Dermis blood vessel endothelial cell (primary cell): ENCODE results near the gene RUNX3. TPM values are rescaled to one million over a fixed set of nuclear protein-coding genes. Genes with fewer than 3 reads are reported as not detected.
"Not testable (repeated sequence)": the region's sequence is repeated elsewhere in the genome, so short reads cannot be mapped to it uniquely, and the experiment has no call there.

Source experiments
- DNase-seq: peaks from one replicate; pipeline ENCODE4 v3.0.0; 2010
- total RNA-seq: library from RNA; depleted of rRNA; stranded (reverse); fragments of >200 nt; gene quantifications from 2 replicates; pipeline ENCODE4 v1.2.3, GENCODE V29; 2014

RUNX3 gene
- total RNA-seq, 1 donor from 2014 or later = not detected

GRCh38 chr1:24900486-24900849 lies 29.6 kb downstream of the RUNX3 start:
- no peak for DNase-seq

GRCh38 chr1:24899581-24900485 lies 30.2 kb downstream of the RUNX3 start:
- no peak for DNase-seq

DNA sequence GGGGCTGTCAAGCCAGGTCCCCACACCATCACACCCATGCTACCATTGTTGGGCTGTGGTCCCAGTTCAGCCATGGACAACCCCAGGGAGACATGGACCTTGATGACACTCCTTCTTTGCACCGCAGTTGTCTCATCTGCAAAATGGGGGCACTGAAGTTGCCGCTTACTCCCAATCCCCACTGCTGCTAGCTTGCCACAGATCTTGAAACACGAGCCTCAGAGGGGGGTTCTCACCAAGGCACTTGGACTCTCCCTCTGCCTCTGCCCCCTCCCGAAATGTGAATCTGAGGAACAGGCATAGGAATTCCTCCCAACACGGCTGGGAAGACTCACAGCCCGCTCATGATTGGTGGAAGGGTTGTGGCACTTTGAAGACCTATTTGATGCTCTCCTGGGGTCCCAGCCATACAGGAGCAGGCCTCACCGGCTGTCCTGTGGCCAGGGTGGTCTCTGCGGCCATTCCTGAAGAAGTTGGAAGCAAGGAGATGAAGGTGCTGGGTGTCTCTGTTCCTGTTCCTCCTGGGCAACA lies 31.1 kb downstream of the RUNX3 start:
- DNase-seq = no peak

GRCh38 chr1:24898152-24898908 lies 31.7 kb downstream of the RUNX3 start:
- peak; percentile 66 for DNase-seq

DNA sequence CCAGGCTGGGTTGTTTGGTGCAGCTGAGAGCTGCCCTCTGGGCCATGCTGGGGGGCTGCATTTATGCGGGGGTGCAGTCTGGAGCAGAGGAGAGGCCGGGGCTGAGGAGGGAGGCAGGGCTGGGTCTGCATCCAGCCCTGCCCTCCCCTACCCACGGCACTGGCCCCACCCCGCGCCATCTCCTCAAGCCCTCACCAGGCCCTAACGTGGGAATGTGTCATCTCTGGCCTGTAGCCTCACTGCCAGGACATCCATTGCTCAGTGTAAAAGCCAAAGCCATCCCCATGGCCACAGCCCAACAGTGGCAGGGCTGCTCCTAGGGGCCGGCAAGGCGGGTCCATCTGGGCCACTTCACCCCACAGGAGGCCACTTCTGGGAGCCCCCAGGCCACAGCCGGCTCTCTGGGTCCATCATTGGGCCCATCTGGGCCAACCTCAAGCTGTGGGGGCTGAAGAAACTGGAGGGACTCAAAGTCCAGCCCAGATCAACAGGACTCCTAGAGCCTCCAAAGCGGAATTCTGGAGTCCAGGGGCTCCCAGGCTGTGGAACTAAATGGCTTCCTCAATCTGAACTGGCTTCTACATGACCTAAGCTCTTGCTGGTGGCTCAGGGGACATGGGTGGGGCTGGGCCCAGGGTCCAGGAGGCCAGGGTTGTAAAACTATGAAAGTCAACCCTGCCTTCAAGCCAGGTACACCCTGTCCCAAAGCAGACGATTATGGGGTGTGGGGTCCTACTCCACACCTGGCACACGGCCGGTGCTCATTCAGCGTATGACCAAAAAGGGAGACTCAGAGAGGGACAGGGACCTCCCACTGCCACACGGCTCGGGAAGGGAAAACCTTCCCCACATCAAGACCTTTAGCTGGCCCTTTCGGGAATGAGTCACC lies 32.6 kb downstream of the RUNX3 start:
- no peak for DNase-seq

- no peak for DNase-seq
Observed at GRCh38 chr1:24896596-24897262, 33.3 kb downstream of the RUNX3 start.

GRCh38 chr1:24896176-24896575 lies 33.9 kb downstream of the RUNX3 start:
- no peak for DNase-seq

DNA sequence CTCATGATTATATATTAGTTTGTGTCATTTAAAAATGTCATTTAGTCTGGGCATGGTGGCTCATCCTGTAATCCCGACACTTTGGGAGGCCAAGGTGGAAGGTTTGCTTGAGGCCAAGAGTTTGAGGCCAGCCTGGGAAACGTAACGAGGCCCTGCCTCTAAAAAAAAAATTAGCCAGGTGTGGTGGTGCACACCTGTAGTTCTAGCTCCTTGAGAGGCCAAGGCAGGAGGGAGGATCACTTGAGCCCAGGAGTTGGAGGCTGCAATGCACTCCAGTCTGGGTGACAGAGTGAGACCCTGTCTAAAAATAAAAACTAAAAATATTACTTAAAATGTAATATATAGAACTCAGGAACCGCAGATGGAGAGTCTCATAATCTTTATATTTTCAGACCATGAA lies 34.6 kb downstream of the RUNX3 start:
- no peak for DNase-seq

- no peak for DNase-seq
Observed at GRCh38 chr1:24894002-24894401, 36.1 kb downstream of the RUNX3 start.

DNA sequence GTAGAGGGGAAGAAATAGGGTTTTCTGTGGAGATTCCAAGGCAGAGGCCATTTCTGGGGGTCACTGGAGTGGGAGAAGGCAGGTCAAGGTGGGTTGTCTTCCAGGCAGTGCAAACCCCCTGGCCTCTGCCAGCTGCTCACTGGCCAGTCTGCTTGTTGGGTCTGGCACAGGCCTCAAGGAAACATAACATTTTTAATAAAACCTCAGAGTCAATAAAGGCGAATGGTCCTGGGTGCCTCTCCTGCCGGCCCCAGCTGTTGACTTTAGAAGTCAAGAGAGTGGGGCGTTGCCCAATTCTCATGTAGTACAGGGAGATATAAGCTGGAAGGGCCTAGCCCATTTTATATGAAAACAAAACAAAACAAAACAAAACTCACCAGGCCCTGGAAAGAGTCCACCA lies 36.6 kb downstream of the RUNX3 start:
- DNase-seq = no peak

DNA sequence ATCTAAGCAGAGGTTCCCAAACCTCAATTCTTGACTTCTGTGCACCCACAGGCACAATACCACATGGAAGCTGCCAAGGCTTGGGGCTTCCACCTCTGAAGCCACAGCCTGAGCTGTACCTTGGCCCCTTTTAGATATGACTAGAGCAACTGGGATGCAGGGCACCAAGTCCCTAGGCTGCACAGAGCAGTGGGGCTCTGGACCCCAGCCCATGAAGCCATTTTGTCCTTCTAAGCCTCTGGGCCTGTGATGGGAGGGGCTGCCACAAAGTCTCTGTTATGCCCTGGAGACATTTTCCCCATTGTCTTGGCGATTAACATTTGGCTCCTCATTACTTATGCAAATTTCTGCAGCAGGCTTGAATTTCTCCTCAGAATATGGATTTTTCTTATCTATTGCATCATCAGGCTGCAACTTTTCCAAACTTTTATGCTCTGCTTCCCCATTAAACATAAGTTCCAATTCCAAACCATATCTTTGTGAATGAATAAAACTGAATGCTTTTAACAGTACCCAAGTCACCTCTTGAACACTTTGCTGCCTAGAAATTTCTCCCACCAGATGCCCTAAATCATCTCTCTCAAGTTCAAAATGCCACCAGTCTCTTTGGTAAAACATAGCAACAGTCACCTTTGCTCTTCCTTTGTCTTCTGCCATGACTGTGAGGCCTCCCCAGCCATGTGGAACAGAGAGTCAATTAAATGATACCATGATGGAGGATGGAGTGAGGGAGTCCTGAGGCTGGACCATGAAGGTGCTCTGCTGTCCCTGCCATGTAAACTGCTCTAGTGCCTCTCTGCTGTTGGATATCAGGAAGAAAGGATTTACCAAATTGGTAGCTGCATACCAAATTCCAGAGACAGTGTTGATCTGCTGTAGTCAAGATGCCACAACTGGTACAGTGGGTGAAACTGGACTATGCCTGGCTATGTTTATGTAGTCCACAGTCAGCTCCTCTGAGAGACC lies 37.6 kb downstream of the RUNX3 start:
- no peak for DNase-seq

DNA sequence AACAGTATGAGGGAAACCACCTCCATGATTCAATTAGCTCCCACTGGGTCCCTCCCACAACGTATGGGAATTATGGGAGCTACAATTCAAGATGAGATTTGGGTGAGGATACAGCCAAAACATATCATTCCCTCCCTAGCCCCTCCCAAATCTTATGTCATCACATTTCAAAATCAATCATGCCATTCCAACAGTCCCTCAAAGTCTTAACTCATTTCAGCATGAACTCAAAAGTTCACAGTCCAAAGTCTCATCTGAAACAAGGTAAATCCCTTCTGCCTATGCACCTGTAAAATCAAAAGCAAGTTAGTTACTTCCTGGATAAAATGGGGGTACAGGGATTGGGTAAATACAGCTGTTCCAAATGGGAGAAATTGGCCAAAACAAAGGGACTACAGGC lies 38.7 kb downstream of the RUNX3 start:
- not testable (repeated sequence) for DNase-seq

DNA sequence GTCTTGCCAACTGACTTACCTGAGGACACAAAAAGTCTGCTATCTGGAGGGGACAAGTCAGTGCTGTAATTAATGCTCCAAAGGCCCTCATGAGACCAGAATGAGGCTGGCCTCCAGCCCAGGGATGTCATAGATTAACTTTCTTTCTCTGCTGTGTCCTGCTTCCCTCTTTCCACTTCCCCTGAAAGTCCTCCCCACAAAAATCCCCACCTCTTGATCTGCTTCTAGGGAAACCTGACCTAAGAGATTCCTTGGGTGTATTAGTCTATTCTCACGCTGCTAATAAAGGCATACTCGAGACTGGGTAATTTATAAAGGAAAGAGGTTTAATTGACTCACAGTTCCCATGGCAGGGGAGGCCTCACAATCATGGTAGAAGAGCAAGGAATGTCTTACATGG lies 39.2 kb downstream of the RUNX3 start:
- DNase-seq = no peak

GRCh38 chr1:24888971-24889676 lies 41.0 kb downstream of the RUNX3 start:
- no peak for DNase-seq

DNA sequence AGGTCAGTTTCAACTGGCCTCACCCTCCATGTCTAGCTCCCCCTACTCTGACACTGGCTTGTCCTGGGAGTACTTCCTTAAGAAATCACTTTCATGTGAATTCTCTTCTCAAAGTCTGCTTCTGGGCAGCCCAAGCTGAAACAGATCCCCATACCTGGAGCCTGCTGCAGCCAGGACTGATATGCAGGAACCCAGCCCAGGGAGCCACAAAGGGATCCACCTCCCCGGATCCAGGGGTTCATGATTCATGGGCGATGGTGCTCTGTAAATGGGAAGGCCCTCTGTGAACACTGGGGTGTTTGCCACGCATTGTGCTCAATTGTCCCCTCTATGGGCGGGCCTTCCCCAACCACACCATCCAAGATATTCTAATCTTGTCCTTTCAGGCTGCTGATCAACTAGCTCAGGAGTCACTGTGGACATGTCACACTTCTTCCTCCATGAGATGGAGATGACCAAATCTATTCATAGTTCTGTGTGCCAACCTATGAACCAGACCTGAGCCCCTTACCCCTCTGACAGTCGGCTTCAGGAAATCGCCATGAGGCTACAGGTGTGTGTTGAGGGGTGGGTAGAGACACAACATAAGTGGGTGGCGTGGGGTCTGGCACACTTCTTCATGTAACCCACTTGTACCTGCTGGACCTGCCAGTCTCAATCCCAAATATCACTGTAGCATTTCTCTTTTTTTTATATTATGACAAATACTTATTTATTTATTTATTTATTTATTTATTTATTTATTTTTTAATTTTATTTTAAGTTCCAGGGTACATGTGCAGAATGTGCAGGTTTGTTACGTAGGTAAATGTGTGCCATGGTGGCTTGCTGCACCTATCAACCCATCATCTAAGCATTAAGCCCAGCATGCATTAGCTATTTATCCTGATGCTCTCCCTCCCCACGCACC lies 41.8 kb downstream of the RUNX3 start:
- DNase-seq = no peak

DNA sequence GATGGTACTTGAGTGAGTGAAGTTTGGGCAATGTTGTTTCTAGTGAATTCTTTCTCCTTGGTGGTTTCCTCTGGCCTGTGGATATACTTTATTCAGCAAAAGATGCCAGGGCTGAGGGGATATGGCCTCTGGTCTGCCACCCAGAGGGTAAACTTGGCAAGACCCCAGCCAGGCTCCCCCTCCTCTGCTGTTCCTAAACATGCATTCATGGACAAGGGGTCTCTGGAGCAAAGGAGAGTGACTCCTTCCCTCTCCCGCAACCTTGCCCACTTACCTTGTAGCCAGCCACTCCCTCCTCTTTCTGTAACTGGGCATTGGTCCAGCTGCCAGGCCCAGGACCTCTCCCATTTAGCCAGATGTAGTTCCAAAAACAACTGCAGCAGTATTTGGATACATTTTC lies 43.8 kb downstream of the RUNX3 start:
- no peak for DNase-seq

DNA sequence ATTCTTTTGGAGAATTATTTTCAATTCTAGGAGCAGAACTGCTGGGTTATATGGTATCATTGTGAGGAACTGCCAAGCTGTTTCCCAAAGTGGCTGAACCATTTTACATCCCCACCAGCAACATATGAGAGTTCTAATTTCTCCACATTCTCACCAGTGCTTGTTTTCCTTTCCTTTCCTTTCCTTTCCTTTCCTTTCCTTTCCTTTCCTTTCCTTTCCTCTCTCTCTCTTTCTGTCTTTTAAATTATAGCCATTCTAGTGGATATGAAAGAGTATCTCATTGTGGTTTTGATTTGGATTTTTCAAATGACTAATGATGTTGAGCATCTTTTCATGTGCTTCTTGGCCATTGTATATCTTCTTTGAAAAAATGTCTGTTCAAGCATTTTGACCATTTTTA lies 45.3 kb downstream of the RUNX3 start:
- DNase-seq = no peak

GRCh38 chr1:24881034-24881433 lies 49.0 kb downstream of the RUNX3 start:
- no peak for DNase-seq
